GM23338 (cell line): ENCODE results near the gene CCDC157.
"Not testable (repeated sequence)": the region's sequence is repeated elsewhere in the genome, so short reads cannot be mapped to it uniquely, and the experiment has no call there.

ENCODE experiments used
- CREB1 ChIP-seq: fragments of 250-450 bp; sonication (Bioruptor Pico); IDR thresholded peaks from 2 replicates; pipeline ENCODE4 v1.5.0; 2020; ENCODE audit warnings: low read depth, mild to moderate bottlenecking, moderate library complexity
- CTCF ChIP-seq, 2 experiments: fragments of 200-600 bp in 1 of 2; sonication (generic) in 1 of 2; conservative IDR thresholded peaks; 2 replicates each; pipeline versions ENCODE4 v1.5.1 to v1.6.1; 2016 to 2017; ENCODE audit warnings: antibody characterized with exemption in 2 of 2, low read depth in 2 of 2, mild to moderate bottlenecking in 2 of 2, moderate library complexity in 1 of 2
- ETS1 ChIP-seq: IDR thresholded peaks from 2 replicates; pipeline ENCODE4 v1.6.1; 2016; ENCODE audit warnings: antibody characterized with exemption
- EZH2 ChIP-seq: fragments of 200-600 bp; sonication (generic); IDR thresholded peaks from one replicate; pipeline ENCODE4 v1.8.0; 2017; ENCODE audit warnings: antibody characterized with exemption, mild to moderate bottlenecking, low read depth; ENCODE audit not compliant: unreplicated experiment
- EZH2phosphoT487 ChIP-seq: fragments of 200-600 bp; sonication (generic); IDR thresholded peaks from one replicate; pipeline ENCODE4 v1.8.1; 2018; ENCODE audit warnings: antibody characterized with exemption; ENCODE audit not compliant: unreplicated experiment
- JUNB ChIP-seq: IDR thresholded peaks from one replicate; pipeline ENCODE4 v1.6.1; 2016; ENCODE audit warnings: antibody characterized with exemption; ENCODE audit not compliant: unreplicated experiment
- POLR2AphosphoS5 ChIP-seq: IDR thresholded peaks from 2 replicates; pipeline ENCODE4 v1.6.1; 2016; ENCODE audit warnings: antibody characterized with exemption, low read depth
- ZNF114 ChIP-seq: fragments of 250-450 bp; sonication (Bioruptor Pico); IDR thresholded peaks from 2 replicates; pipeline ENCODE4 v1.5.0; 2020; ENCODE audit warnings: mild to moderate bottlenecking, moderate library complexity
- ZNF331 ChIP-seq: fragments of 250-450 bp; sonication (Bioruptor Pico); IDR thresholded peaks from 2 replicates; pipeline ENCODE4 v1.5.0; 2020; ENCODE audit warnings: low read depth, mild to moderate bottlenecking, moderate library complexity
- TF ChIP-seq, protein P1 (sequence below): IDR thresholded peaks from one replicate; pipeline ENCODE4 v1.6.1; 2018; ENCODE audit warnings: antibody characterized with exemption; ENCODE audit not compliant: unreplicated experiment

- TF ChIP-seq, protein P1, sequence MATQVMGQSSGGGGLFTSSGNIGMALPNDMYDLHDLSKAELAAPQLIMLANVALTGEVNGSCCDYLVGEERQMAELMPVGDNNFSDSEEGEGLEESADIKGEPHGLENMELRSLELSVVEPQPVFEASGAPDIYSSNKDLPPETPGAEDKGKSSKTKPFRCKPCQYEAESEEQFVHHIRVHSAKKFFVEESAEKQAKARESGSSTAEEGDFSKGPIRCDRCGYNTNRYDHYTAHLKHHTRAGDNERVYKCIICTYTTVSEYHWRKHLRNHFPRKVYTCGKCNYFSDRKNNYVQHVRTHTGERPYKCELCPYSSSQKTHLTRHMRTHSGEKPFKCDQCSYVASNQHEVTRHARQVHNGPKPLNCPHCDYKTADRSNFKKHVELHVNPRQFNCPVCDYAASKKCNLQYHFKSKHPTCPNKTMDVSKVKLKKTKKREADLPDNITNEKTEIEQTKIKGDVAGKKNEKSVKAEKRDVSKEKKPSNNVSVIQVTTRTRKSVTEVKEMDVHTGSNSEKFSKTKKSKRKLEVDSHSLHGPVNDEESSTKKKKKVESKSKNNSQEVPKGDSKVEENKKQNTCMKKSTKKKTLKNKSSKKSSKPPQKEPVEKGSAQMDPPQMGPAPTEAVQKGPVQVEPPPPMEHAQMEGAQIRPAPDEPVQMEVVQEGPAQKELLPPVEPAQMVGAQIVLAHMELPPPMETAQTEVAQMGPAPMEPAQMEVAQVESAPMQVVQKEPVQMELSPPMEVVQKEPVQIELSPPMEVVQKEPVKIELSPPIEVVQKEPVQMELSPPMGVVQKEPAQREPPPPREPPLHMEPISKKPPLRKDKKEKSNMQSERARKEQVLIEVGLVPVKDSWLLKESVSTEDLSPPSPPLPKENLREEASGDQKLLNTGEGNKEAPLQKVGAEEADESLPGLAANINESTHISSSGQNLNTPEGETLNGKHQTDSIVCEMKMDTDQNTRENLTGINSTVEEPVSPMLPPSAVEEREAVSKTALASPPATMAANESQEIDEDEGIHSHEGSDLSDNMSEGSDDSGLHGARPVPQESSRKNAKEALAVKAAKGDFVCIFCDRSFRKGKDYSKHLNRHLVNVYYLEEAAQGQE = not testable (repeated sequence)
- not testable (repeated sequence) for TF ChIP-seq CTCF (conservative IDR thresholded peaks at IDR 0.05; ENCODE audit: low read depth in 2 of 2); ZNF331 (CRISPR knock-in tag); EZH2phosphoT487; POLR2AphosphoS5; ETS1; EZH2; CREB1; JUNB; ZNF114 (CRISPR knock-in tag)
Observed at GRCh38 chr22:30338341-30338740, 18.5 kb upstream of the CCDC157 start.
